ENCODE data around the gene SUCLA2. TPM values are rescaled to one million over a fixed set of nuclear protein-coding genes. Genes with fewer than 3 reads are reported as not detected.
"Not testable (repeated sequence)": the region's sequence is repeated elsewhere in the genome, so short reads cannot be mapped to it uniquely, and the experiment has no call there.

Gene SUCLA2
- total RNA-seq, 2 donors from 2014 or later: 16.1 to 19.8 TPM

GRCh38 chr13:47959468-47960247 lies 41.4 kb downstream of the SUCLA2 start:
- Histone ChIP-seq H3K27me3 (no peaks in the 10 kb centered on the region), H3K4me1 (no peaks in the 10 kb centered on the region), H3K4me3 (no peak overlapping the region), H3K36me3 (replicated peaks in 1 of 2; ENCODE audit: insufficient read depth in 1 of 2, low read depth in 2 of 2) (no peaks in the 10 kb centered on the region), H3K27ac (no peak overlapping the region), H3K9me3 (peaks cover 0 to 6% (median 0%) of the 10 kb centered on the region in 3 donors)
- intact Hi-C loops (cut with DNase I): no loop called here
- TF ChIP-seq, protein P1, sequence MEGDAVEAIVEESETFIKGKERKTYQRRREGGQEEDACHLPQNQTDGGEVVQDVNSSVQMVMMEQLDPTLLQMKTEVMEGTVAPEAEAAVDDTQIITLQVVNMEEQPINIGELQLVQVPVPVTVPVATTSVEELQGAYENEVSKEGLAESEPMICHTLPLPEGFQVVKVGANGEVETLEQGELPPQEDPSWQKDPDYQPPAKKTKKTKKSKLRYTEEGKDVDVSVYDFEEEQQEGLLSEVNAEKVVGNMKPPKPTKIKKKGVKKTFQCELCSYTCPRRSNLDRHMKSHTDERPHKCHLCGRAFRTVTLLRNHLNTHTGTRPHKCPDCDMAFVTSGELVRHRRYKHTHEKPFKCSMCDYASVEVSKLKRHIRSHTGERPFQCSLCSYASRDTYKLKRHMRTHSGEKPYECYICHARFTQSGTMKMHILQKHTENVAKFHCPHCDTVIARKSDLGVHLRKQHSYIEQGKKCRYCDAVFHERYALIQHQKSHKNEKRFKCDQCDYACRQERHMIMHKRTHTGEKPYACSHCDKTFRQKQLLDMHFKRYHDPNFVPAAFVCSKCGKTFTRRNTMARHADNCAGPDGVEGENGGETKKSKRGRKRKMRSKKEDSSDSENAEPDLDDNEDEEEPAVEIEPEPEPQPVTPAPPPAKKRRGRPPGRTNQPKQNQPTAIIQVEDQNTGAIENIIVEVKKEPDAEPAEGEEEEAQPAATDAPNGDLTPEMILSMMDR (IDR thresholded peaks at IDR 0.05): no peak
- no peak for TF ChIP-seq POLR2A (IDR thresholded peaks at IDR 0.05)
- DNase-seq (no peak), ATAC-seq (no peak)
- 96 to 100% methylated on average over 3 to 4 of the region's 4 CpGs for WGBS, 2 donors

DNA sequence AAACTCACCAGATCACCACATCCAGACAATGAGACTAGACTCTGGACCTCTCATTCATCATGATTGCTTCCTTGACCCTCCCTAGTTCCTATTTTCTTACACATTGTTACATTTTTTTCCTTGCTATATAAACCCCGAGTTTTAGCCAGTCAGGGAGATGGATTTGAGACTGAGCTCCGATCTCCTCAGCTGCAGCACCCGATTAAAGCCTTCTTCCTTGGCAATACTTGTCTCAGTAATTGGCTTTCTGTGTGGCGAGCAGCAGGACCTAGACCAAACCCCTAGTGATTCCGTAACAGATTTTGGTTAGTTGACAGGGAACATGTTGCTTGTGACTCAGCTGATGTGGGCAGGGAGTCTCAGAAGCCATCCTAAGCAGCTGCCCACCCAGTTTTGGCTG lies 44.0 kb downstream of the SUCLA2 start:
- 97% methylated on average over 5 of the region's 5 CpGs for WGBS, 2 donors
- H3K36me3 ChIP-seq (replicated peaks in 1 of 2; ENCODE audit: insufficient read depth in 1 of 2, low read depth in 2 of 2): no peaks in the 10 kb centered on the region

DNA sequence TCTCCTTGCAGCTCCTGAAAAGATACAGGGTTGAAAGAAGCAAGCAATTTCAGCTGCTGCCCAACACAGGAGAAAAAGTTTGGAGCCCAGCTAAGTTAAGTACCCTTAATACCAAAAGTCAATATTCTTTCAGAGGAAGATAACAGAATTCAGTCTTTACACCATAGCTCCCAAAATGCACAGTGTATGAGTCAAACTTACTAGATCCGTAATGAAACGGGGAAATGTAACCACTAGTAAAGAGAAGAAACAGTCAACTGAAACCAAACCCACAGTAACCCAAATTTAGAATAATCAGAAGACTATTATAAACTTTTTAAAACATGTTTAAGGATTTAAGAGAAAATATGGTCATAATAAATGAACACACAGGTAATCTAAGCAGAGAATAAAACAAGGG lies 45.2 kb downstream of the SUCLA2 start:
- DNase-seq (no peak), ATAC-seq (no peak)
- H3K27ac ChIP-seq: no peak overlapping the region
- no peak for TF ChIP-seq POLR2A (IDR thresholded peaks at IDR 0.05)
- TF ChIP-seq, protein P1 (IDR thresholded peaks at IDR 0.05): no peak
- intact Hi-C loops (cut with DNase I): no loop called here
- H3K4me3 ChIP-seq: no peak overlapping the region
- no peaks in the 10 kb centered on the region for H3K27me3 ChIP-seq
- no peaks in the 10 kb centered on the region for H3K4me1 ChIP-seq
- peaks cover 0 to 6% (median 0%) of the 10 kb centered on the region in 3 donors for H3K9me3 ChIP-seq
- WGBS, 2 donors: 89 to 93% methylated on average over 2 of the region's 2 CpGs
- H3K36me3 ChIP-seq (replicated peaks in 1 of 2; ENCODE audit: insufficient read depth in 1 of 2, low read depth in 2 of 2): no peaks in the 10 kb centered on the region

More for the DNA sequence above, 44.0 kb downstream of the SUCLA2 start:
- ATAC-seq (no peak), DNase-seq (no peak)
- H3K27ac ChIP-seq: no peak overlapping the region
- TF ChIP-seq, protein P1 (IDR thresholded peaks at IDR 0.05): no peak
- no peak for TF ChIP-seq POLR2A (IDR thresholded peaks at IDR 0.05)
- intact Hi-C loops (cut with DNase I): no loop called here
- H3K9me3 ChIP-seq: peaks cover 0 to 6% (median 0%) of the 10 kb centered on the region in 3 donors
- H3K4me3 ChIP-seq: no peak overlapping the region
- H3K4me1 ChIP-seq: no peaks in the 10 kb centered on the region
- no peaks in the 10 kb centered on the region for H3K27me3 ChIP-seq

GRCh38 chr13:47949799-47950198 lies 51.3 kb downstream of the SUCLA2 start:
- H3K27me3 ChIP-seq: no peaks in the 10 kb centered on the region
- TF ChIP-seq POLR2A (IDR thresholded peaks at IDR 0.05): no peak
- TF ChIP-seq, protein P1 (IDR thresholded peaks at IDR 0.05): no peak
- DNase-seq (no peak), ATAC-seq (no peak)
- H3K27ac ChIP-seq: no peak overlapping the region
- intact Hi-C loops (cut with DNase I): no loop called here
- no peaks in the 10 kb centered on the region for H3K9me3 ChIP-seq
- WGBS, 2 donors: 90 to 96% methylated on average over 2 of the region's 2 CpGs
- H3K4me1 ChIP-seq: no peaks in the 10 kb centered on the region
- peaks cover 0 to 2% of the 10 kb centered on the region in 2 donors for H3K36me3 ChIP-seq (replicated peaks in 1 of 2; ENCODE audit: insufficient read depth in 1 of 2, low read depth in 2 of 2)
- H3K4me3 ChIP-seq: no peak overlapping the region

DNA sequence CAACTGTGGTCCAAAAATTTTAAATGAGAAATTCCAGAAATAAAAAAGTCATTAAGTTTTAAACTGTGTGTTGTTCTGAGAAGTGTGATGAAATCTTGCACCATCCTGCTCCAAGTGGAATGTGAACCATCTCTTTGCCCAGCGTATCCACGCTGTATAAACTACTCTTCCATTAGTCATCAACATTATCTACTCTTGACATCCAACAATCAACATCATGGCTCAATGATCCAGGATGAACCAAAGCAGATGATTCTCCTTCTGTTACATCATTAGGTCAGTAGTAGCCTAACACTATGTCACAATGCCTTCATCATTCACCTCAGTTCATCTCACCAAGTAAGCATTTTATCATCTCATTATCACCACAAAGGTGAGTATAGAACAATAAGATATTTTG lies 55.3 kb downstream of the SUCLA2 start:
- H3K4me3 ChIP-seq: no peak overlapping the region
- DNase-seq: no peak
- H3K27me3 ChIP-seq: no peaks in the 10 kb centered on the region
- TF ChIP-seq POLR2A (IDR thresholded peaks at IDR 0.05): no peak
- TF ChIP-seq, protein P1 (IDR thresholded peaks at IDR 0.05): no peak
- H3K9me3 ChIP-seq: no peaks in the 10 kb centered on the region
- no peak for ATAC-seq
- peaks cover 0 to 5% of the 10 kb centered on the region in 2 donors for H3K36me3 ChIP-seq (replicated peaks in 1 of 2; ENCODE audit: insufficient read depth in 1 of 2, low read depth in 2 of 2)
- intact Hi-C loops (cut with DNase I): no loop called here
- 96% methylated on average over 2 of the region's 2 CpGs for WGBS, 2 donors
- H3K27ac ChIP-seq: no peak overlapping the region
- H3K4me1 ChIP-seq: no peaks in the 10 kb centered on the region

GRCh38 chr13:47945146-47945545 lies 55.9 kb downstream of the SUCLA2 start:
- H3K27me3 ChIP-seq; H3K27ac ChIP-seq; H3K36me3 ChIP-seq (replicated peaks in 1 of 2; ENCODE audit: insufficient read depth in 1 of 2, low read depth in 2 of 2); H3K4me1 ChIP-seq; H3K4me3 ChIP-seq; H3K9me3 ChIP-seq; DNase-seq; ATAC-seq; intact Hi-C loops (cut with DNase I): not testable (repeated sequence)
- 91 to 99% methylated on average over 3 to 4 of the region's 4 CpGs for WGBS, 2 donors

Data from body of pancreas (tissue), 4 donors.